Breast epithelium (tissue), 3 donors: ENCODE results near the gene NEURL3.

Source experiments
- CTCF ChIP-seq, 3 donors: fragments of 450-650 bp; IDR thresholded peaks; one replicate each; pipeline ENCODE4 v1.5.1; 2016 to 2017; ENCODE audit warnings: antibody characterized with exemption in 3 of 3, mild to moderate bottlenecking in 3 of 3, moderate library complexity in 3 of 3
- POLR2AphosphoS5 ChIP-seq, 3 donors: sonication (generic); formaldehyde crosslinking; IDR thresholded peaks; one replicate each; pipeline ENCODE4 v1.6.1; 2017; ENCODE audit warnings: antibody characterized with exemption in 3 of 3

- no peak for TF ChIP-seq CTCF (IDR thresholded peaks at IDR 0.05)
- TF ChIP-seq POLR2AphosphoS5 (IDR thresholded peaks at IDR 0.05) = no peak
These were observed 36.4 kb upstream of the NEURL3 start for GRCh38 chr2:96541398-96542152.
